ENCODE data around the gene MLLT3.

- no peak for TF ChIP-seq CTCF (IDR thresholded peaks at IDR 0.05; ENCODE audit: insufficient read depth, low read depth, low read length)
- TF ChIP-seq EZH2 (IDR thresholded peaks at IDR 0.05; ENCODE audit: insufficient read depth, low read length) = no peak
Observed at GRCh38 chr9:20319241-20319640, 303.1 kb downstream of the MLLT3 start.
